NCI-H2171 (cell line): ENCODE results near the gene LRP6.
"Not testable (repeated sequence)": the region's sequence is repeated elsewhere in the genome, so short reads cannot be mapped to it uniquely, and the experiment has no call there.

ENCODE experiments used
- DNase-seq: peaks from one replicate; lab custom pipeline; 2025; lab: John Stamatoyannopoulos, UW

The LRP6 gene

DNA sequence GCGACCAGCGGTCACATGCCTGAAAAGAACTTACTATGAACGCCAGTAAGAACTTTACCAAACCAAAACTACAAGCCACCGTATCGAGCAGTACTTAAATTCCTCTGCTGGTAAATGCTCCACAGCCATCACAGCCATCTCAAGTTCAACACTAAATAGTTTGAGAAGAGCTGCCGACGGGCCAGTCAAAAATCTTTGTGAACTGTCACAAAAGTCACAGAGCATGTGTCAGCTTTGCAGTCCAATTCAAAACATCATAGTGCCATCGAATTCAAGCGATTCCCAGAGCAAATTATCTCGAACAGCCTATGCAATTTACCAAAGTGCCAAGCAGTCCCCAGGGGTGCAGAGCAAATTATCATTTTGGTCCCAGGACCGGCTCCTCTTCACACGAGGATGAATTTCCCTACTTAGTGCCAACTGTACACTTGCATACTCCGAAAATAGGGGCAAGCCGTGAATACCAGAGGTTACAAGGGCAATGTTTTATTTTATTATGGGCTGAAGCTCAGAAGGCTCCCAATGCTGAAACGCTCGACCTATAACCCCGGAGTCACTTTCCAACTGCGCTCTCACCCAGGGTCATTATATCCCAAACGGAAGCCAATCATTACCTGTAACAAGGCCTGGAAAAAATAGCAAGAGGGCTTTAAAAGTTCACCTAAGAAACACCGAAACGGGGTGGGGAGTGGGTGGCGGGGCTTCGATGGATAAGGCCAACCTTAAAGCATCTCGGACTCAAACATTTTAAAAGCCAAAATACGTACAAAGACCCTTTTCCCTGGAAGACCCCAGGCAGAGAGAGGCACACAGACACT is 1.1 kb downstream of the LRP6 start:
- no peak for DNase-seq

DNA sequence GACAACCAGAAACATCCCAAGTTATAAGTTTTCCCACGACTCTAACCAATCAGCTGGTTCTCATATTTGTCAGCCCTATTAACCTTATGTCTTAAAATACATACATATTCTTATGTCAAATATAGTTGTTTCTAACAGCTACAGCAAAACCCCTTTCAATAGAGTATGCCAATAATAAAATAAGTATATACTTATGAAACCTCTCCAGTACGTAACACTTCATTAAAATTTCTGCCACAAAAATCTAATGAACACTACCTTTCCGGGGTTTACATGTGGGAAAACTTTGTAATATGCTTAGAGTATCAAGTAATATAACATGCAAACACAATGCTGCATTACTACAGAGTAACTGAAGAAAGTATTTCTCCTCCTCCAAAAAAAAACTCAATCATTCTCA is 1.8 kb downstream of the LRP6 start:
- no peak for DNase-seq

- no peak for DNase-seq
Measured at GRCh38 chr12:12263909-12264308, 2.9 kb downstream of the LRP6 start.

DNA sequence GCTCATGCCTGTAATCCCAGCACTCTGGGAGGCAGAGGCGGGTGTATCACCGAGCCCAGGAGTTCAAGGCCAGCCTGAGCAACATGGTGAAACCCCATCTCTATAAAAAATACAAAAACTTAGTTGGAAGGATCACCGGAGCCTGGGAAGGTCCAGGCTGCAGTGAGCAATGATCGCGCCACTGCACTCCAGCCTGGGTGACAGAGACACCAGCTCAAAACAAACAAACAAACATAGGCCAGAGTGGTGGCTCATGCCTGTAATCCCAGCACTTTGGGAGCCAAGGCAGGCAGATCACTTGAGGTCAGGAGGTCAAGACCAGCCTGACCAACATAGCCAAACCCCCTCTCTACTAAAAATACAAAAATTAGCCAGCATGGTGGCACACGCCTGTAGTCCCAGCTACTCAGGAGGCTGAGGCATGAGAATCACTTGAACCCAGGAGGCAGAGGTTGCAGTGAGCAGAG is 10.5 kb downstream of the LRP6 start:
- DNase-seq: not testable (repeated sequence)

GRCh38 chr12:12254553-12254952 is 12.3 kb downstream of the LRP6 start:
- no peak for DNase-seq

GRCh38 chr12:12249216-12250050 is 17.4 kb downstream of the LRP6 start:
- DNase-seq: no peak

GRCh38 chr12:12247584-12247983 is 19.3 kb downstream of the LRP6 start:
- DNase-seq: no peak

- DNase-seq: no peak
Measured at GRCh38 chr12:12244341-12244740, 22.5 kb downstream of the LRP6 start.

DNA sequence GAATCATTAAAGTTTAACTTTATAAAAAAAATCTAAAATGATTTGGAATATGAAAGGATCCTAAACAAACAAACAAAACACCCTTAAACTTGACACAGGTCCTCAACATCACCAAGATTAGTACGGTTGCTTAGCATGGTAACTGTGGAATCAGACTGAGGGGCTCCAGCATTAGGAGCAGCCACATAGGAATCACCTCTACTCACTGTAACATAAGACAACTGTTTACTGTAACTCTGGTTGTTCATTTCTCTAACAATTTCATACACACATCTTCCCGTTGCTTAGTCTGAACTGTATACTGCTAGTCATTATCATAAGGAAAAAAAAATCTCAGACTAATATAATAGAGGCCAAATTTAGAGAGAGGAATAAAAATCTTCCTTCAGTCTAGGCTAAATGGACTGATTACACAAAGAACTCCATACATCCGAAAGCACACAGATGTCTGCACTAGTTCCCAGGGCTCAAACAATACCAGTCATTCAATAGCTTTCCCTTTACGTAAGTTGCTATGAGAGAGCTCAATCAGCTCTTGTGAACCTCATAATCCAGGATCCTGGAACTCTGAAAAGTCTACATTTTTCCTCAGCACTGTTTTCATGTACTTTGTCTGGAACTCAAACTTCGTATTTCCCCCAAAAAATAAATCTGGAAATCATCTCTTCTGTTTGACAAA is 26.0 kb downstream of the LRP6 start:
- no peak for DNase-seq

GRCh38 chr12:12239127-12239526 is 27.7 kb downstream of the LRP6 start:
- DNase-seq: no peak

DNA sequence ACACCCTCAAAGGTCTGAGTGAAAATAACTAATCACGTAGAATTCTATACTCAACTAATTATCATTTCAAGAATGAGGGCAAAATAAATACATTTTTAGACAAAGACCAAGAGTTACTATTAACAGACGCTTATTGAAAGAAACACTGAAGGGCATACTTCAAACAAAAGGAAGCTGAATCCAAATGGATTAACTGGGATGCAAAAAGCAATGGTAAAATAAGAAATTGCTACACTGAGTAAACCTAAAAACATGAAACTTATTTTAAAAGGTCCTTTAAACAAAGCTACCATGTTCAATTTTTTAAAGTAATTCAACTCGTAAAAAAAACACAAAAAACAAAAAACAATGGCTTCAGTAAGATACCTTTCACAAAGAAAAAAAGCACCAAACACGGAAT is 28.2 kb downstream of the LRP6 start:
- no peak for DNase-seq

DNA sequence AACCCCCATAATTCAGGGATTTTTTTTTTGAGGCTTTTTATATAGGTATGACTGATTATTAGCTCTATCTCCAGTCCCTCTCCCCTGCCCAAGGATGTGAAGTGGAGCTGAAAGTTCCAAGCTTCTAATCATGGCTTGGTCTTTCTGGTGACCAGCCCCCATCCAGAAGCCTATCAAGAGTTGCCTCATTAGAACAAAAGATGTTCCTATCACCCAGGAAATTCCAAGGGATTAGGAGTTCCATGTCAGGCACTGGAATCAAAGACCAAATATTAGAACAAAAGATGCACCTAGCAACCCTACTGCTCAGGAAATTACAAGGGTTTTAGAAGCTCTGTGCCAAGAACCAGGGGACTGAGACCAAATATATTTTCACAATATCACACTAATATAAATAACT is 29.9 kb downstream of the LRP6 start:
- no peak for DNase-seq

DNA sequence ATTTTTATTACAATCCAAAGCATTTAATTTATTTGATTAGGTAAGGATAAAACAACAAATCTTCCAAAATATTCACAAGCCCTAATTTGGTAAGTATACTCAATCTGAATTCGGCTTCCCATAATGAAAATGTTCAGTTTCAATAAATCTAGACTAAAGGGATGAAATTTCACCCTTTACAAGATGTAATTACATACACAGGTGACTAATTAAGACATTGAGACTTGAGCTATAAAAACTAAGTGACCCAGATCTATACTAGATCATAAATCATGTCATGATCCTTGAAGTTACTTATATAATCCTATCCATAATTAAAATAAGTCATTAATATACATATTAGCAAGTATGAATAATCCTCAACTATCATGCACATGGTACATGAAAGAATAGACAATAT is 36.6 kb downstream of the LRP6 start:
- no peak for DNase-seq

DNA sequence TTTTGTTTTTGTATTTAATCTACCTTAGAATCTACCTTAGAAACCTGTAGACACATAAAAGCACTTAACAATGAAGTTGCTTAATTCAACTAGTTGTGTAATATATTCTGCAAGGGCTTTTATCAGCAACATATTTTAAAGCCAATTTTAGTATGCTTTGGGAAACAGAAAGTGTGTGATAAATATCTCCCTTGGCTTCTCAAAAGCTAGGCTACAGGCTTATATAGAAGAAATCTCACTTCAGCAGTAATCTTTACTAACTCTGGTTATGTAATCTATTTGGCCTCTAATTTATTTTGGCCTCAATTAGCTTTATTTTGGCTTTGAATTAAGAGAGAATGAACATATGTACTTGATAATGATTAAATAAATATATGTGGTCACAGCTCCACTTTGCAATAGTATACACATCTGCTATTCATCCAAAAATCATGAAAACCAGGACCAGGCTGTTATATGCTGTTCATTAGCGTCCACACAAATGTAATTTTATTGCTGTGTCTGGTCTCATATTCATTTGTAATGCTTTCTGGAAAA is 37.2 kb downstream of the LRP6 start:
- DNase-seq: no peak

- no peak for DNase-seq
Measured at GRCh38 chr12:12228402-12228801, 38.4 kb downstream of the LRP6 start.

GRCh38 chr12:12226187-12226586 is 40.7 kb downstream of the LRP6 start:
- DNase-seq: no peak

DNA sequence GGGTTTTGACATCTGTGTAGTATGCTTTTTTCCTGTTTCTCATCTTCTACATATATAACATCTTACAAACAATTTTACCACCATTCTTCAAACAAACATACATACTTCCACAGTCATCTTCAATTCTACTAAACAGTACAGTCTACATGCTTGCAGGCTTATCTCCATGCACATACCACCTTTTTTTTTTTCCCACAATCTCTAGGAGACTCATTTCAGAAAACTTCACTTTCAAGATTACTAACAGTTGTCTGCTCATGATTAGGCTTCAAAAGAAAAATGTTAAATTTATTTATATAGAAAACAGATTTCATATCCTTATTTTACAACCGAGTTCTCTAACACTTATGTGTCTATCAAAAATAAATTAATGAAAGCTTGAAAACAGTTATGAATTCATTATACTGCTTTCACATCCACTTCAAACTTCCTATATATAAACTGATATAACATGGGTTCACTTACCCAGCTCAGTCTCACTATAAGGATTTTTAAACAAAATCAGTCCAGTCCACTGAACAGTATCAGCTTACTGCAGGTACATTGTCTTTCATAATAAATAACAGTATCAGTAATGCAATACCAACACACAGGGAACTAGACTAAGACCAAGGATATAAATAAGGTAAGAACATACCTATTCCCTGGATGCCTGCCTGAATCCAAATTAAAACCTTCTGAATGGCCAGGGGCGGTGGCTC is 42.5 kb downstream of the LRP6 start:
- DNase-seq: no peak

DNA sequence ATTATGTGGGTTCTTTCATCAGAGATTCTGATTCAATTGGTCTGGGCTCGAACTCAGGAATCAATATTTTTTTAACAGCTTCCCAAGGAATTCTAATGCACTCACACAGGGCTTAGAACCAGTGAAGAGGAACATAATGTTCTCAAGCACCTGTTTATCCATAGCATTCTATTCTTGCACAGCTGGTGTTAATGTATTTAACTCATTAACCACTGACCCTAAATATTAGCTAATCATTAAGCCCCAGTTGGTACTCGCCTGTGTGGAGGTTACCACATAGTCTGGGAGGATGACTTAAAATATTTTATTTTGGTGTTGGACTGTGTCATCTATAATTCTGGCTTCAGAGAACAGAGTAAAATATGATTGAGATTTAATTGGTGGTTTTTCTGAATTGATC is 45.3 kb downstream of the LRP6 start:
- DNase-seq: no peak

GRCh38 chr12:12219664-12220063 is 47.2 kb downstream of the LRP6 start:
- DNase-seq: no peak

GRCh38 chr12:12217018-12217359 is 49.9 kb downstream of the LRP6 start:
- DNase-seq: no peak

GRCh38 chr12:12216349-12217017 is 50.4 kb downstream of the LRP6 start:
- no peak for DNase-seq
